ENCODE measurements around the gene TCERG1L.

TCERG1L gene

DNA sequence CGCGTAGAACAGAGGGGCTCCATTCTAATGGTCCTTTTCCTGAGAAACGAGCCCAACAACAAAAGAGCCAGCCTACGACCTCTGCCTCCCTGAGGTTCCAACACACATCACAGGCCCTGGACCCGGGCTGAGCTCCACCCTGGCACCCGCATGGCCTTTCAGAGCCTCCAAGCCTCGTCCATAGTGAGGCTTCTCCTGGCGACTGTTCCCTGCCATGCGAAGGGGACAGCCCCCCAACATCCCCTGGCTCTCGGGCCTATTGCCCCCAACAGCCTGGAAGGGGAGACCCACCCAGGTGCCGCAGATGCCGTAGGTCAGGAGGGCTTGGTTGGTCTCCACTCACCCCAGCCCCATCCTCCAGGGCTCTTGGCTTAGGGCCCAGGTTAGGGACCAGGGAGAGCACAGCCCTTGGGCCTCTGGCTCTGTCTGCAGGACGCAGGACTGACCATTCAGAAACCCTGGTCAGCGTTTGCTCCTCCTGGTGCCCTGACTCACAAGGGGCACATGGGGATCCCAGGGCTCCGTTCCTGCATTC lies 91.5 kb downstream of the TCERG1L start:
- POLR2A ChIA-PET, result no interaction called here
- CTCF ChIA-PET, result no interaction called here
- TF ChIP-seq, protein P1, sequence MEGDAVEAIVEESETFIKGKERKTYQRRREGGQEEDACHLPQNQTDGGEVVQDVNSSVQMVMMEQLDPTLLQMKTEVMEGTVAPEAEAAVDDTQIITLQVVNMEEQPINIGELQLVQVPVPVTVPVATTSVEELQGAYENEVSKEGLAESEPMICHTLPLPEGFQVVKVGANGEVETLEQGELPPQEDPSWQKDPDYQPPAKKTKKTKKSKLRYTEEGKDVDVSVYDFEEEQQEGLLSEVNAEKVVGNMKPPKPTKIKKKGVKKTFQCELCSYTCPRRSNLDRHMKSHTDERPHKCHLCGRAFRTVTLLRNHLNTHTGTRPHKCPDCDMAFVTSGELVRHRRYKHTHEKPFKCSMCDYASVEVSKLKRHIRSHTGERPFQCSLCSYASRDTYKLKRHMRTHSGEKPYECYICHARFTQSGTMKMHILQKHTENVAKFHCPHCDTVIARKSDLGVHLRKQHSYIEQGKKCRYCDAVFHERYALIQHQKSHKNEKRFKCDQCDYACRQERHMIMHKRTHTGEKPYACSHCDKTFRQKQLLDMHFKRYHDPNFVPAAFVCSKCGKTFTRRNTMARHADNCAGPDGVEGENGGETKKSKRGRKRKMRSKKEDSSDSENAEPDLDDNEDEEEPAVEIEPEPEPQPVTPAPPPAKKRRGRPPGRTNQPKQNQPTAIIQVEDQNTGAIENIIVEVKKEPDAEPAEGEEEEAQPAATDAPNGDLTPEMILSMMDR (IDR thresholded peaks at IDR 0.05; ENCODE audit: control extremely low read depth, extremely low read depth, low read depth, missing control alignments), result no peak

DNA sequence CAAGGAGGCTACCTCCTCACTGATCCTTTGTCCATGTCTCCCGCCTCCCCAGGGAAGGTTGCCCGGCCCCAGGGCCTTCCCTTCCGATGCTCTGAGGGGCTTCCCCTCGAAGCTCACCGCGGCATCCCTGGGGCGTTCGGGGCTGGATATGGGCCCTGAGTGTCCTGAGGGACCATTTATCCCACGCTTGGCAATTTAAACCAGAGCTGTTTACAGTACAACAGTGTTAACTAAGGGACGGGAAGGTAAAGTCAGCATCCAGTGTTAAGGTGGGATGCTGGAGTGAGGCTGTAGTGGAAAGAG lies 92.0 kb downstream of the TCERG1L start:
- TF ChIP-seq, protein P1 (IDR thresholded peaks at IDR 0.05; ENCODE audit: control extremely low read depth, extremely low read depth, low read depth, missing control alignments), result no peak
- ChIA-PET CTCF (no interaction called here), POLR2A (no interaction called here)
- DNase-seq (ENCODE audit: extremely low spot score), result no peak

More for the DNA sequence above, 91.5 kb downstream of the TCERG1L start:
- no peak for DNase-seq (ENCODE audit: extremely low spot score)

DNA sequence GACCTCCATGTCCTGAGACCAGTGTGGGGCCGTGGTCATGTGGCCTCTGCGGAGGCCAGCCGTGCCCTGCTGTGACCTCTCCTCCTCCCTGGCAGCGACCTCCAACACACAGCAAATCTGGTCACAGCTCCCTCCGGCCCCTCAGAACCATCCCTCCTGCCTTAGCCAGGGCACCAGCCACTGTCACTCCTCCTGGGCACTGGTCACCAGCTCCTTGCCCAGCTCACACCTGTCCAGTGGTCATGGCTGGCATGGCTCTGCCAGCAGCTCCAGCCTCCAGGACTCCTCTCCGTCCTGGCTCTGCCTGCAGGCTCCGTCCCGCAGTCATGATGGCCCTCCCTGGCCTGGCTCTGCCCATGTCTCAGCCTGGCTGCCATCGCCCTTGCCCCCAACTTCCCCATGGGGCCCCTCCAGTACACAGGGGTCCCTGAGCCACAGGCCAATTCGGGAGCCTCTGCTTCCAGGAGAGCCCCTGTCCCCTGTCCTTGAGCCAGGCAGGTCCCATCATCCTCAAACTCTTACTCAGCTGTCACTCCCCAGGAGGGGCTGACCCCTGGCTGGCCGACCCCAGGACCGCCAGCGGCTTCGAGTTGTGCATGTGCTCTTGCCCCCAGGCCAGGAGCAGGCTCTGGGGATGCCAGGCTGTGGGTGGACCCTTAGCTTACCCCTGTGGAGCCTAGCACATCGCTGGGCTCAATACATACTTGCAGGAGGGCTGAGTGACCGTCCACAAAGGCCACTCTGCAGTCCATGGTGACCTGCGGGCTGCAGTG lies 92.5 kb downstream of the TCERG1L start:
- ChIA-PET POLR2A (no interaction called here), CTCF (no interaction called here)
- TF ChIP-seq, protein P1 (IDR thresholded peaks at IDR 0.05; ENCODE audit: control extremely low read depth, extremely low read depth, low read depth, missing control alignments), result no peak
- DNase-seq (ENCODE audit: extremely low spot score), result no peak

DNA sequence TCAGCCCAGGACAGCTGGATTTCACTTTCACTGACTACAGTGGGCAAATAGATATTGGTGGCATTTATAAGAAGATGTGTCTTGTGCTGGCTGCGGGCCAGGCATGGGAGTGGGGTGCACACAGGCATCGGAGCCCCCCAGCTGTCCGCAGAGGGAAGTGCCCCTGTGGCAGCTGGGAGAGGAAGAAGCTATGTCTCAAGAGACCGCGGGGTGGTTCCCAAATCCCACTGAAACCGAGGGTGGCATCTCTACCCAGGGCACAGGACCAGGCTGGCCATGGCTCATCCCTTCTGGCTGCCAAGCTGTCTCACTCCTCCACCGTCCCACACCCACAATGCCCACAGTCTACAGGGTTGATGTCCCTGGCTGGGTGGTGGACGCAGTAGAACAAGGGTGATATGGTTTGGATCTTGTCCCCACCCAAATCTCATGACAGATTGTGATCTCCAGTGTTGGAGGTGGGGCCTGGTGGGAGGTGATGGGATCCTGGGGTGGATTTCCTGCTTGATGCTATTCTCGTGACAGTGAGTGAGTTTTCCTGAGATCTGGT lies 94.8 kb downstream of the TCERG1L start:
- CTCF ChIA-PET, result no interaction called here
- POLR2A ChIA-PET, result no interaction called here
- no peak for DNase-seq (ENCODE audit: extremely low spot score)
- TF ChIP-seq, protein P1 (IDR thresholded peaks at IDR 0.05; ENCODE audit: control extremely low read depth, extremely low read depth, low read depth, missing control alignments), result no peak

DNA sequence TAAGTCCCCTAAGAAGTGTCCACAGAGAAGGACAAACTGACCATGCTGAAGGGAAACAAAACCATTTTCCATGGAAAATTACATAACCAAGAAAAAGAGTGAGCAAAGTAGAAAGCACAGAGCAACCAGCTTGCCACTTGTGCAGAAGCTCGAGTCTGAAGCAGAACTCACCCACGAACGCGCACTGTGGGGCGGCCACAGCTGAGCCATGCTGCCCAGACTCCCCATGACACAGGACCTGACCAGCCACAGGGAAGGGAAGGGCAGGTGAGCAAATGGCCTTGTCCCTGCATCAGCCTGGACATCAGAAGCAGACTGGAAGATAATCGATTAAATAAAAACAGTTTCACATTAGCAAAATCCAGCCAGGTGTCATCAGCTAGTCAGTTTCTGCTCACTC lies 95.7 kb downstream of the TCERG1L start:
- ChIA-PET CTCF (no interaction called here), POLR2A (no interaction called here)
- DNase-seq (ENCODE audit: extremely low spot score), result no peak
- TF ChIP-seq, protein P1 (IDR thresholded peaks at IDR 0.05; ENCODE audit: control extremely low read depth, extremely low read depth, low read depth, missing control alignments), result no peak

DNA sequence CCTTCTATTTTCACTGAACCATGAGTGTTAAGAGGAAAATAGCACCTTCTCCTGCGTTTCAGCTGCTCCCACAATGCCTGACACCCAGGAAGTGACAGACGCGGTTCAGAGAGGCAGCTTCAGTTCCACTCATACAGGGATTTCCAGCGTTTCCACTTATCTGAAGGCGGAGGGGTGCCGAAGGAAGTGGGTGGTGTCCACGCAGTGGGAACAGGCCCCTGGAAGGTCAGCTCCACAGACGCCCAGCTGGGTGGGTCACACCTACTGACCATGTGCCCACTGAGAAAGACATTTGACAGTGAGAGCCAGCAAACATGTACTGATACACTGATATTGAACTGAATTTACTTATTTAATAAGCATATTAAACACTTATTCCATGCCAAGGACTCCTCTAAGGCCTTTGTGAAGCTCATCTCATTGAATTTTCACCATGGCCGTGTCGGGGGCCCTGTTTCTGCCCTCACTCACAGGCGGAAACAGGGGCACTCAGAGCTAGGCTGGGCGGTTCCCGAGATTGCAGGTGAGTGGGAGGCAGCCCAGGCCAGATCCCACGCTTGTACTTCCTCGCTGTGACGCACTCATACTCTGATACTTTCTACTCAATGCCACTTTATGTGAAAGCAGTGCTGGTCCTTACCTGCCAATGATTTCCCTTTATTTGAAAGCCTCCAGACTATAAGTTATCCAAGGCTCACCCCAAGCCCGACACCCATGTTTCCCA lies 96.8 kb downstream of the TCERG1L start:
- POLR2A ChIA-PET, result no interaction called here
- CTCF ChIA-PET, result no interaction called here
- DNase-seq (ENCODE audit: extremely low spot score), result no peak
- TF ChIP-seq, protein P1 (IDR thresholded peaks at IDR 0.05; ENCODE audit: control extremely low read depth, extremely low read depth, low read depth, missing control alignments), result no peak
